Osteocyte (in vitro differentiated cells): ENCODE measurements around the gene CNTFR. TPM values are rescaled to one million over a fixed set of nuclear protein-coding genes. Genes with fewer than 3 reads are reported as not detected.
"Not testable (repeated sequence)": the region's sequence is repeated elsewhere in the genome, so short reads cannot be mapped to it uniquely, and the experiment has no call there.

Experiments used
- DNase-seq: peaks from one replicate; pipeline ENCODE4 v3.0.0; 2021; ENCODE audit warnings: mixed read lengths; ENCODE audit not compliant: unreplicated experiment; ENCODE audit errors: extremely low spot score
- H3K27ac Mint-ChIP-seq: one replicate; pipeline ENCODE4 v1.8.0; 2021; ENCODE audit warnings: mild to moderate bottlenecking, mixed read lengths; ENCODE audit not compliant: unreplicated experiment
- H3K27me3 Mint-ChIP-seq: one replicate; pipeline ENCODE4 v1.8.0; 2021; ENCODE audit warnings: mixed read lengths; ENCODE audit not compliant: unreplicated experiment
- H3K36me3 Mint-ChIP-seq: one replicate; pipeline ENCODE4 v1.8.0; 2021; ENCODE audit warnings: mixed read lengths; ENCODE audit not compliant: unreplicated experiment
- H3K4me1 Mint-ChIP-seq: one replicate; pipeline ENCODE4 v1.8.0; 2021; ENCODE audit warnings: mixed read lengths; ENCODE audit not compliant: unreplicated experiment
- H3K4me3 Mint-ChIP-seq: one replicate; pipeline ENCODE4 v1.8.0; 2021; ENCODE audit warnings: mild to moderate bottlenecking, moderate library complexity, mixed read lengths; ENCODE audit not compliant: unreplicated experiment
- H3K9me3 Mint-ChIP-seq: one replicate; pipeline ENCODE4 v1.8.0; 2021; ENCODE audit warnings: mixed read lengths; ENCODE audit not compliant: unreplicated experiment
- long read RNA-seq: library from polyadenylated mRNA; unstranded; transcript quantifications from one replicate; pipeline ENCODE4 v2.0.0, GENCODE V29; 2021
- total RNA-seq: library from RNA; stranded (reverse); gene quantifications from 2 replicates; pipeline ENCODE4 v1.2.1, GENCODE V29; 2021
- TF ChIP-seq, protein P1 (sequence below): fragments of 200-600 bp; sonication (generic); IDR thresholded peaks from 2 replicates; pipeline ENCODE4 v1.5.0; 2021; ENCODE audit warnings: antibody characterized with exemption, mild to moderate bottlenecking, moderate library complexity

The CNTFR gene, protein sequence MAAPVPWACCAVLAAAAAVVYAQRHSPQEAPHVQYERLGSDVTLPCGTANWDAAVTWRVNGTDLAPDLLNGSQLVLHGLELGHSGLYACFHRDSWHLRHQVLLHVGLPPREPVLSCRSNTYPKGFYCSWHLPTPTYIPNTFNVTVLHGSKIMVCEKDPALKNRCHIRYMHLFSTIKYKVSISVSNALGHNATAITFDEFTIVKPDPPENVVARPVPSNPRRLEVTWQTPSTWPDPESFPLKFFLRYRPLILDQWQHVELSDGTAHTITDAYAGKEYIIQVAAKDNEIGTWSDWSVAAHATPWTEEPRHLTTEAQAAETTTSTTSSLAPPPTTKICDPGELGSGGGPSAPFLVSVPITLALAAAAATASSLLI
- total RNA-seq = 0.18 TPM in 1 of 2 replicates, not detected in the other
- long read RNA-seq = 0 reads

DNA sequence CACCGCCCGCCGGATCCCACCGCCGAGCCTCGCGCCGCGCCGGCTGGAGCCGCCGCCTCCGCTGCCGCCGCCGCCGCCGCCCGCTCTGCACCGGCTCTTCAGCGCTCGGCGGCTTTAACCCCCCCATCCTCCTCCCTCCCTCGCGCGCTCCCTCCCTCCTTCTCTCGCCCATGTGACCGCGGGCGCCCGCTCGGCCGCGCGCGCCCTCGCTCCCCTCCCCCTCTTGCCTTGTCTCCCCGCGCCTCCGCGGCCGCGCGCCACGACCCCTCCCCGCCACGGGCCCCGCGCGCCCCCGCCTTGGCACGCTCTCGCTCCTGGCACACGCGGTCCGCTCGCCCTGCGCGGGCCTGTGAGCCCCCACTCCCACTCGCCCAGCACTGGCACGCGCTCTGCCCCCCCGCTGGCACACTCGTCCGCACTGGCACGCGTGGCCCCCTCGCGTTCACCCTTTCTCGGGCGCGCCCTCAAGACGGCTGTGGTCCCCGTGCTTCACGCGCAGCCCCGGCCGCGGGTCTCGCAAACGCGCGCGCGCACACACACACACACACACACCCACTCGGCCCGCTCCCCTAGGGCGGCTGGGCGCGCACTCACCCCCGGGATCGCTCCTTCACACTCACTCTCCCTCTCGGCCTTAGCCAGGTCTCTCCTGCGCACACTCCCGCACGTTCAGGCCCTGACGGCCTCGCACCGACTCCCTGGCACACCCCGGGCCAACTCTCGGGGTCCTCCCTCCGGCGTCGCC is at the start of gene CNTFR:
Gene CNTFR, minus strand, starts transcription at position 89 of the 745 bp plus-strand sequence. CDS start 20,743 bp downstream, outside the sequence.
- DNase-seq = no peak
- Mint-ChIP-seq H3K27ac (no peak within 1 kb of the TSS), H3K36me3 (no peaks in the 10 kb centered on the region), H3K4me1 (peaks cover 31% of the 10 kb centered on the region), H3K4me3 (peak within 1 kb of the TSS; percentile 72), H3K27me3 (peaks cover 72% of the 10 kb centered on the region), H3K9me3 (no peaks in the 10 kb centered on the region)
- TF ChIP-seq, protein P1, sequence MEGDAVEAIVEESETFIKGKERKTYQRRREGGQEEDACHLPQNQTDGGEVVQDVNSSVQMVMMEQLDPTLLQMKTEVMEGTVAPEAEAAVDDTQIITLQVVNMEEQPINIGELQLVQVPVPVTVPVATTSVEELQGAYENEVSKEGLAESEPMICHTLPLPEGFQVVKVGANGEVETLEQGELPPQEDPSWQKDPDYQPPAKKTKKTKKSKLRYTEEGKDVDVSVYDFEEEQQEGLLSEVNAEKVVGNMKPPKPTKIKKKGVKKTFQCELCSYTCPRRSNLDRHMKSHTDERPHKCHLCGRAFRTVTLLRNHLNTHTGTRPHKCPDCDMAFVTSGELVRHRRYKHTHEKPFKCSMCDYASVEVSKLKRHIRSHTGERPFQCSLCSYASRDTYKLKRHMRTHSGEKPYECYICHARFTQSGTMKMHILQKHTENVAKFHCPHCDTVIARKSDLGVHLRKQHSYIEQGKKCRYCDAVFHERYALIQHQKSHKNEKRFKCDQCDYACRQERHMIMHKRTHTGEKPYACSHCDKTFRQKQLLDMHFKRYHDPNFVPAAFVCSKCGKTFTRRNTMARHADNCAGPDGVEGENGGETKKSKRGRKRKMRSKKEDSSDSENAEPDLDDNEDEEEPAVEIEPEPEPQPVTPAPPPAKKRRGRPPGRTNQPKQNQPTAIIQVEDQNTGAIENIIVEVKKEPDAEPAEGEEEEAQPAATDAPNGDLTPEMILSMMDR = no peak

DNA sequence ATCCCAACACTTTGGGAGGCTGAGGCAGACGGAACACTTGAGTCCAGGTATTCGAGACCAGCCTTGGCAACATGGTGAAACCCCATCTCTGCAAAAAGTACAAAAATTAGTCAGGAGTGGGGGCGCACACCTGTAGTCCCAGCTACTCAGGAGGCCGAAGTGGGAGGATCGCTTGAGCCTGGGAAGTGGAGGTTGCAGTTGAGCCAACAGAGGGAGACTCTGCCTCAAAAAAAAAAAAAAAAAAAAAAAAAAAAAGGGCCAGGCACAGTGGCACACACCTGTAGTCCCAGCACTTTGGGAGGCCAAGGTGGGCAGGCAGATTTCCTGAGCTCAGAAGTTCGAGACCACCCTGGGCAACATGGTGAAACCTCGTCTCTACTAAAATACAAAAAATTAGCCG is 49.8 kb upstream of the CNTFR start:
- H3K4me3 Mint-ChIP-seq, H3K36me3 Mint-ChIP-seq: not testable (repeated sequence)

DNA sequence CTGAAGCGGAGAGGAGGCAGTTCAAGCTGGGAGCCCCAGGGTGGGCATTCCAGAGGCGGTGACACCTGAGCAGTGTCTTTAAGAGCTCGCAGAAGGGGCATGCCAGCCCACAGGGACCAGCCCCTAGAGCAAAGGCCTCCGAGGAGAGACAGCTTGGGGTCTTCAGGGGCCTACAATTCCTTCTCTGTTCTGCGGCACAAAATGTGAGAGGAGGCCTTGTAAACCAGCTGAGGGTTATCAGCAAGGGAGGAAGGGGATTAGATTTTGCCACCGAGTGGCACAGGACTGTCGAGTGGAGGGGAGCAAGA is 48.6 kb upstream of the CNTFR start:
- H3K4me1 Mint-ChIP-seq = peaks cover 20% of the 10 kb centered on the region
- H3K27ac Mint-ChIP-seq = peak overlapping the region; percentile 94
- TF ChIP-seq, protein P1 = no peak
- no peaks in the 10 kb centered on the region for H3K27me3 Mint-ChIP-seq
- no peak for DNase-seq
- no peaks in the 10 kb centered on the region for H3K9me3 Mint-ChIP-seq
- H3K4me3 Mint-ChIP-seq = peak overlapping the region; percentile 84
- no peaks in the 10 kb centered on the region for H3K36me3 Mint-ChIP-seq

More for the DNA sequence above, 49.8 kb upstream of the CNTFR start:
- DNase-seq, H3K9me3 Mint-ChIP-seq, H3K27ac Mint-ChIP-seq, H3K27me3 Mint-ChIP-seq: not testable (repeated sequence)
- peaks cover 20% of the 10 kb centered on the region for H3K4me1 Mint-ChIP-seq

DNA sequence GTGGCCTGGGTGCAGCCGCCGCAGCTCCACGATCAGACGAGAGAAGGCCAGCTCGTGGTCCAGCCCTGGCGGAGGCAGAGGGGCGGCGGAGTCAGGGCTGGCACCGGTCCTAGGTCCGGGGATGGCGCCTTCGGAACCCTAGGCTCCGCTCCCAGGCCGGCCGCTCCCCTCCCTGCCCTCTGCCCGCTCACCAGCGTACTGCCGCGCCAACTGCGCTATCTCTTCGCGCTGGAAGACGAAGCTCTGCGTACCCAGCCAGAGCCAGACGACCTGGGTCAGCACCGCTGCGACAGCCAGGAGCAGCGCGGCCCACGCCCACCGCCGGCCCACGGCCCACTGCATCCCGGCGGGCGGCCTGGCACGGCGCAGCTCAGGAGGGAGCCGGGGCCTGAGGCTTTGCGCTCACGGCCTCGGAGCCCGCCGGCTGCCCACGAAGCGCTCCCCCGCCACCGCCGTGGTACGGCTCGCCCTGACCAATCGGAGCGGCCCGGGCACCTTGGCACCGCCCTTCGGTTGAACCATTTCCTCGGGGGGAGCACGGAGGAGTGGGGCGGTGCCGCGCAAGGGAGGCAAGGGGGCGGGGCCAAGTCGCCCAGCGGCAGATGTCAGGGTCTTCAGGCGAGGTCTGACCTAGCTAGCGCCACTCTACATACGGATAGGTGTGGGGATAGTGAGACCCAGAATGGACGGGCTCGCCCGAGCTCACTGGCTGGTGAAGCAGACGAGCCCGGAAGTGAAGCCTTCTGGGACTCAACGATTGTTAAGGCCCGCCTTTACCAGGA is 48.0 kb upstream of the CNTFR start, which contains the start of gene SIGMAR1:
Gene SIGMAR1, minus strand, starts transcription at position 432 of the 782 bp plus-strand sequence. Its CDS starts 90 bp downstream, at position 342.
- H3K4me3 Mint-ChIP-seq = peak within 1 kb of the TSS; percentile 84
- H3K4me1 Mint-ChIP-seq = peaks cover 20% of the 10 kb centered on the region
- peak; percentile 97 for DNase-seq
- peak within 1 kb of the TSS; percentile 94 for H3K27ac Mint-ChIP-seq
- no peaks in the 10 kb centered on the region for H3K36me3 Mint-ChIP-seq
- TF ChIP-seq, protein P1 = no peak
- no peaks in the 10 kb centered on the region for H3K27me3 Mint-ChIP-seq
- H3K9me3 Mint-ChIP-seq = no peaks in the 10 kb centered on the region

DNA sequence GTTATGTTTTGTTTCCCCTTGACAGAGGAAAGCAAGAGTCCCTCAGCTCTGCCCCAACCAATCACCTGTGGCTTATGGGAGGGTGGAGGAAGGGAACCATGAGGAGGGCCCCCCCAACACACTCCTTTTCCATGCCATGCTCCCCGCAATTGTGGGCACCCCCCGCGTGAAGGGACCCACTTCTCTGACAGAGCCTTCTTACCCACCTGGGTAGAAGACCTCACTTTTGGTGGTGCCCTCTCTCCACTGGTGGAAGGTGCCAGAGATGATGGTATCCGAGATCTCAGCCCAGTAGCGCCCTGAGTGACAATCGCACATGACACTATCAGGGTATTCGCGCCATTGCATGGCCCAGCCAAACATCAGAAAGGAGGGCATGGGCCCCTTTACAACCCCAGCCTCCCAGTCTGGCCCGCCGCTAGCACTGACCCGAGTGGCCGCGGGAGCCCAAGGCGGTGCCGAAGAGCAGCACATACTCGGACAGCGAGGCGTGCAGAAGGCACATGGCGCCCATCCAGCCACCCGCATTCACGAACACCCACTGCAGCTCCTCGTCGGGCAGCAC is 47.3 kb upstream of the CNTFR start:
- no peaks in the 10 kb centered on the region for H3K36me3 Mint-ChIP-seq

More for the DNA sequence above, 47.3 kb upstream of the CNTFR start:
- no peaks in the 10 kb centered on the region for H3K9me3 Mint-ChIP-seq
- TF ChIP-seq, protein P1 = no peak
- peaks cover 3% of the 10 kb centered on the region for H3K27me3 Mint-ChIP-seq
- H3K4me1 Mint-ChIP-seq = peaks cover 20% of the 10 kb centered on the region
- peak overlapping the region; percentile 84 for H3K4me3 Mint-ChIP-seq
- DNase-seq = no peak
- peak overlapping the region; percentile 38 for H3K27ac Mint-ChIP-seq
